ENCODE data around the gene SNX15. TPM values are rescaled to one million over a fixed set of nuclear protein-coding genes. Genes with fewer than 3 reads are reported as not detected.

Gene SNX15
- total RNA-seq, 2 donors from 2014 or later, result 14.2 to 16.4 TPM

- no peaks in the 10 kb centered on the region for H3K4me1 ChIP-seq (ENCODE audit: control insufficient read depth, insufficient read depth, low read length)
- WGBS, 2 experiments (ENCODE audit: insufficient coverage in 1 of 2, insufficient read length in 1 of 2), result 85 to 87% methylated on average over 10 to 13 of the region's 13 CpGs
- no peaks in the 10 kb centered on the region for H3K36me3 ChIP-seq (ENCODE audit: control insufficient read depth, insufficient read depth, low read length)
- no peaks in the 10 kb centered on the region for H3K27me3 ChIP-seq (ENCODE audit: control insufficient read depth, insufficient read depth, low read length, poor library complexity, severe bottlenecking)
- no peak overlapping the region for H3K9ac ChIP-seq (ENCODE audit: extremely low read depth, low read length, poor library complexity, severe bottlenecking)
- DNase-seq, result no peak
- Mint-ChIP-seq H3K4me1 (no peaks in the 10 kb centered on the region), H3K27me3 (ENCODE audit: insufficient read depth) (no peaks in the 10 kb centered on the region), H3K4me3 (no peak overlapping the region), H3K27ac (no peak overlapping the region), H3K36me3 (ENCODE audit: low read depth) (peaks cover 13% of the 10 kb centered on the region), H3K9me3 (no peaks in the 10 kb centered on the region)
- no peak overlapping the region for H3K27ac ChIP-seq (ENCODE audit: low read depth, low read length)
- no peak overlapping the region for H3K4me3 ChIP-seq (ENCODE audit: low read length)
- H3K9me3 ChIP-seq (ENCODE audit: control insufficient read depth, low read length), result no peaks in the 10 kb centered on the region
- peak; percentile 35 for TF ChIP-seq CTCF (conservative IDR thresholded peaks at IDR 0.05)
These were observed 5.0 kb downstream of the SNX15 start for GRCh38 chr11:65032216-65032615.

DNA sequence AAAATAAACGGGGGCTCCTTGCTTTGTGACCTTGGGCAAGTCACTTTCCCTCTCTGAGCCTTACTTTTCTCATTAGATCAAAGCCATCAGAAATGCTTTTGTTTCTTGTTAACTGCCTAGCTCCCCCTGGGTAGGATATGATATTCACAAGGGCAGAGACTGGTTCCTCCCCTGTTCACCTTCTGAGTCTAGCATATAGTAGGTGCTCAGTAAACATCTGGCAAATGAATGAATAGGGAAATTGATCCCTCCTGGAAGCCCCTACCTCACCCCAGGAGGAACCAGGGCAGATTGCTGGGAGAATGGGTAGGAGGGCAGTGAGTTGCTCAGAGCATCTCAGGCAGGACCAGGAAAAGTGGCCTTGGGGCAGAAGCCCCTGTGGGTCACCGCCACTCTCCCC, 7.2 kb downstream of the SNX15 start:
- H3K36me3 Mint-ChIP-seq (ENCODE audit: low read depth), result peaks cover 22% of the 10 kb centered on the region
- no peaks in the 10 kb centered on the region for H3K4me1 ChIP-seq (ENCODE audit: control insufficient read depth, insufficient read depth, low read length)
- H3K36me3 ChIP-seq (ENCODE audit: control insufficient read depth, insufficient read depth, low read length), result peaks cover 5% of the 10 kb centered on the region
- H3K9me3 Mint-ChIP-seq, result no peaks in the 10 kb centered on the region
- no peak for DNase-seq
- no peak overlapping the region for H3K4me3 Mint-ChIP-seq
- 91 to 100% methylated on average over 2 of the region's 2 CpGs for WGBS, 2 experiments (ENCODE audit: insufficient coverage in 1 of 2, insufficient read length in 1 of 2)
- H3K27ac ChIP-seq (ENCODE audit: low read depth, low read length), result no peak overlapping the region
- no peaks in the 10 kb centered on the region for H3K27me3 ChIP-seq (ENCODE audit: control insufficient read depth, insufficient read depth, low read length, poor library complexity, severe bottlenecking)
- TF ChIP-seq CTCF (conservative IDR thresholded peaks at IDR 0.05), result no peak
- no peak overlapping the region for H3K27ac Mint-ChIP-seq
- H3K9me3 ChIP-seq (ENCODE audit: control insufficient read depth, low read length), result no peaks in the 10 kb centered on the region
- H3K9ac ChIP-seq (ENCODE audit: extremely low read depth, low read length, poor library complexity, severe bottlenecking), result no peak overlapping the region
- H3K4me1 Mint-ChIP-seq, result no peaks in the 10 kb centered on the region
- no peaks in the 10 kb centered on the region for H3K27me3 Mint-ChIP-seq (ENCODE audit: insufficient read depth)
- no peak overlapping the region for H3K4me3 ChIP-seq (ENCODE audit: low read length)

- 92 to 95% methylated on average over 8 to 11 of the region's 11 CpGs for WGBS, 2 experiments (ENCODE audit: insufficient coverage in 1 of 2, insufficient read length in 1 of 2)
- no peak for DNase-seq
- H3K4me1 ChIP-seq (ENCODE audit: control insufficient read depth, insufficient read depth, low read length), result no peaks in the 10 kb centered on the region
- Mint-ChIP-seq H3K27ac (no peak overlapping the region), H3K36me3 (ENCODE audit: low read depth) (peaks cover 22% of the 10 kb centered on the region), H3K27me3 (ENCODE audit: insufficient read depth) (no peaks in the 10 kb centered on the region), H3K4me3 (no peak overlapping the region), H3K4me1 (peaks cover 1% of the 10 kb centered on the region), H3K9me3 (no peaks in the 10 kb centered on the region)
- H3K27me3 ChIP-seq (ENCODE audit: control insufficient read depth, insufficient read depth, low read length, poor library complexity, severe bottlenecking), result no peaks in the 10 kb centered on the region
- no peak for TF ChIP-seq CTCF (conservative IDR thresholded peaks at IDR 0.05)
- H3K27ac ChIP-seq (ENCODE audit: low read depth, low read length), result no peak overlapping the region
- peaks cover 5% of the 10 kb centered on the region for H3K36me3 ChIP-seq (ENCODE audit: control insufficient read depth, insufficient read depth, low read length)
- H3K9ac ChIP-seq (ENCODE audit: extremely low read depth, low read length, poor library complexity, severe bottlenecking), result no peak overlapping the region
- no peak overlapping the region for H3K4me3 ChIP-seq (ENCODE audit: low read length)
- no peaks in the 10 kb centered on the region for H3K9me3 ChIP-seq (ENCODE audit: control insufficient read depth, low read length)
These were observed 8.3 kb downstream of the SNX15 start for GRCh38 chr11:65035579-65035978.

All from endodermal cell (in vitro differentiated cells).